Keratinocyte (primary cell): ENCODE results near the gene TBXAS1.

Experiments used
- EZH2 ChIP-seq: IDR thresholded peaks from one replicate; pipeline ENCODE4 v1.6.1; 2012; ENCODE audit warnings: inconsistent platforms, mild to moderate bottlenecking, low read length, moderate library complexity
- TF ChIP-seq, protein P1 (sequence below), 3 experiments: IDR thresholded peaks in 1 of 3; conservative IDR thresholded peaks in 1 of 3; optimal IDR thresholded peaks in 1 of 3; 2 replicates in 2 of 3; 3 replicates in 1 of 3; pipeline versions ENCODE3 to v1.5.1; 2011; ENCODE audit warnings: low read length in 3 of 3, mild to moderate bottlenecking in 3 of 3, moderate library complexity in 2 of 3, control low read depth in 1 of 3, inconsistent platforms in 1 of 3; ENCODE audit not compliant: insufficient read depth in 2 of 3; ENCODE audit errors: extremely low read depth in 1 of 3

DNA sequence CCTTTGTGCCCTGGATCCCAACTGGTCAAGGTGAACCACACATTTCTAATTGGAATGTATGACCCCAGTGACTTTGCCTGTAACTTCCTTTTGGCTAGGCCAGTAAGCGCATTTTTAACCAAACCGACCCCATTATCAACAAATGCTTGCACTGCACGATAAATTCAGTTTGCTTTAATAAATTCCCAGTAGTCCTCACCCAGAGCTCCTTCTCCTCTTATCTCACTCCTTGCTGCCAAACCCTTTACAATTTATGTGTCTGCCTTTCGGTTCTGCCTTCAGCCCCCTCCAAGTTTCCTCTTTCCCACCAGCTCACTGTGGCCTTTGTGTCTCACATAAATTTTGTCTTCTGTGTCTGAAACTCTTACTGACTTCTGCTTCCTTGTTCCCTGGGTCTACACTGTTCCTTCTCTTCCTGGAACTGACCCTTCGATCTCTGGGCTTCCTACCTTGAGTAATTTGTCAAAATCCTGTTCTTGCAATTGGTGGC is 59.0 kb downstream of the TBXAS1 start:
- TF ChIP-seq, protein P1, sequence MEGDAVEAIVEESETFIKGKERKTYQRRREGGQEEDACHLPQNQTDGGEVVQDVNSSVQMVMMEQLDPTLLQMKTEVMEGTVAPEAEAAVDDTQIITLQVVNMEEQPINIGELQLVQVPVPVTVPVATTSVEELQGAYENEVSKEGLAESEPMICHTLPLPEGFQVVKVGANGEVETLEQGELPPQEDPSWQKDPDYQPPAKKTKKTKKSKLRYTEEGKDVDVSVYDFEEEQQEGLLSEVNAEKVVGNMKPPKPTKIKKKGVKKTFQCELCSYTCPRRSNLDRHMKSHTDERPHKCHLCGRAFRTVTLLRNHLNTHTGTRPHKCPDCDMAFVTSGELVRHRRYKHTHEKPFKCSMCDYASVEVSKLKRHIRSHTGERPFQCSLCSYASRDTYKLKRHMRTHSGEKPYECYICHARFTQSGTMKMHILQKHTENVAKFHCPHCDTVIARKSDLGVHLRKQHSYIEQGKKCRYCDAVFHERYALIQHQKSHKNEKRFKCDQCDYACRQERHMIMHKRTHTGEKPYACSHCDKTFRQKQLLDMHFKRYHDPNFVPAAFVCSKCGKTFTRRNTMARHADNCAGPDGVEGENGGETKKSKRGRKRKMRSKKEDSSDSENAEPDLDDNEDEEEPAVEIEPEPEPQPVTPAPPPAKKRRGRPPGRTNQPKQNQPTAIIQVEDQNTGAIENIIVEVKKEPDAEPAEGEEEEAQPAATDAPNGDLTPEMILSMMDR (optimal IDR thresholded peaks at IDR 0.05 in 1 of 3, IDR thresholded peaks at IDR 0.05 in 1 of 3, conservative IDR thresholded peaks at IDR 0.05 in 1 of 3; ENCODE audit: extremely low read depth in 1 of 3, insufficient read depth in 2 of 3, low read length in 3 of 3), result no peak
- TF ChIP-seq EZH2, result no peak
